NCI-H1694 treated with DMSO at 0.1 percent for 48 hours (cell line): Measurements from ENCODE around the gene RIMKLA.
A peak's percentile ranks its signal among the peaks of the same experiment; 100 is the strongest.

ENCODE experiments used
- DNase-seq: peaks from one replicate; lab custom pipeline; 2025; lab: John Stamatoyannopoulos, UW

Gene RIMKLA

GRCh38 chr1:42430286-42431135, 49.9 kb downstream of the RIMKLA start:
- DNase-seq = no peak

DNA sequence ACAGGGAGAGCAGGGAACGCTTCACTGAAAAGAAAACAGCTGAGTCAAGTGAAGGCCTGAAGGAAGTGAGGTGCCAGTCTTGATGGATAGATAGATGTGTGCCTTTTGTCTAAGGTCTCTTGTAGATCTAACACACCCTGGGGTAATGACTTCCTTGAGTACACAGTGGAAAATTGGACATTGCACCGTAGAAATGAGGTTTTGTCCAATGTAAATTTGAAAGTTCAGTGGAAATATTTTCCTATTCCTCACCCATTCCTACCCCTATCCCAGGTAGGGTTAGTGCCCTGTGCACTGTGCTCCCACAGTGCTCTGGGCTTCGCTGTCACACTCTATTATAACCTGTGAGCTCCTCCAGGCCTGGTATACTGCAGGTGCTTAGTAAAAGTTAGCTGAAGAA, 50.9 kb downstream of the RIMKLA start:
- no peak for DNase-seq

- DNase-seq = no peak
Measured at GRCh38 chr1:42432714-42433113, 52.1 kb downstream of the RIMKLA start.

- DNase-seq = no peak
Measured at GRCh38 chr1:42433369-42433768, 52.8 kb downstream of the RIMKLA start.

GRCh38 chr1:42434340-42434739, 53.7 kb downstream of the RIMKLA start:
- no peak for DNase-seq

GRCh38 chr1:42439940-42440339, 59.3 kb downstream of the RIMKLA start:
- DNase-seq = no peak

DNA sequence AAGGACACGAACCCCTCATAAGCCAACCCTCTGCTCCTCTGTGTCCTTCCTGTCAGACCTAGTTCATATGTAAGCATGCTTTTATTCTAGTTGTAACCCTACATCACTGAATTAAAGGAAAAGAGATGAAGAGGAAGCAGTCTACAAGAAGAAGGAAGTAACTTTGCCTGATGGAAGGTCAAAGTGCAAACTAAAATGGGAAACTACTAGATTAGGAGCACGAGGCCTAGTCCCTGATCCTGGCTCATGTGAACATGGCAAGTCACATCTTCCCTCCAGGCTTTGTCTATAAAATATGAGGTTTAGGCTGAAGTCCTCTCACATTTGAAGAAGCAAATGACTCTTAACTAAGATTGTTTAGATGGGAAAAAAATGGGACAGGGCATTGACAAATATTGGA, 62.1 kb downstream of the RIMKLA start:
- no peak for DNase-seq

GRCh38 chr1:42449256-42449655, 68.7 kb downstream of the RIMKLA start:
- no peak for DNase-seq

DNA sequence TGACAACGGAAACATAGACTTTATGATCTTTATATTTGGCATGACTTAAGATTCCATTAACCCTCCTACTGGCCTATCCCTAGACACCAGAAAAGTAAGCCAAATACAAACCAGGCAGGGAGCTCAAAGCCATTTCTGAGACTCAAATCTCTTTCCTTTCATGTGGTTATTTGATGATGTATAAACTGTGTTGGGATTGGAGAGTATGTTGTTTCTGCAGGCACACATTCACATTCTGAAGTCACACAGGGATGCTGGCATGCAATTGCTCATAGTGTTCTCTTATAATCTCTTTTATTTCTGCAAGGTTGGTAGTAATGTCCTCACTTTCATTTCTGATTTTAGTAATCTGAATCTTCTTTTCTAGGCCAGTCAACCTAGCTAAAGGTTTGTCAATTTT, 69.5 kb downstream of the RIMKLA start:
- no peak for DNase-seq

DNA sequence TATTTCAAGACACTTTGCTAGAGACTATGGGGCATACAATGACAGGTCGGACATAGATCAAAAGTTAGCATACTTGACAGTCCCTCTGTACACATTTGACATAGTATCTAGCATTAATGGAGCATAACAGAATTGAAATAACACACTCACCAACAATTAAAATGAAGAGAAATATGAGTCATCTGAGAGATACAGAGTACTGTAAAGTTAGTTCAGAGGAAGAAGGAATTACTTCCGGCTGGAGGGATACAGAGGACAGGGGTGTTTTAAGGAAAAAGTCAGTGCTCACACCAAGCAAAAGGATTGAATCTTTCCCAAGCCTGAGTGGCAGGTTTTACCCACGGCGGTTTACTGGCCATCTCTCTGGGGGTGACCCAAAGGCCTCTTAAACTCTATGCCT, 72.8 kb downstream of the RIMKLA start:
- no peak for DNase-seq

- no peak for DNase-seq
Measured at GRCh38 chr1:42454403-42454802, 73.8 kb downstream of the RIMKLA start.

GRCh38 chr1:42456010-42456753, 75.6 kb downstream of the RIMKLA start, which contains the start of the genes PPCS and ZMYND12:
Gene PPCS (plus strand): TSS chr1:42456543. CDS start chr1:42456566, 23 bp downstream.
Gene ZMYND12 (minus strand): TSS chr1:42456022. CDS start chr1:42455997, 25 bp downstream.
- peak; percentile 66 for DNase-seq

DNA sequence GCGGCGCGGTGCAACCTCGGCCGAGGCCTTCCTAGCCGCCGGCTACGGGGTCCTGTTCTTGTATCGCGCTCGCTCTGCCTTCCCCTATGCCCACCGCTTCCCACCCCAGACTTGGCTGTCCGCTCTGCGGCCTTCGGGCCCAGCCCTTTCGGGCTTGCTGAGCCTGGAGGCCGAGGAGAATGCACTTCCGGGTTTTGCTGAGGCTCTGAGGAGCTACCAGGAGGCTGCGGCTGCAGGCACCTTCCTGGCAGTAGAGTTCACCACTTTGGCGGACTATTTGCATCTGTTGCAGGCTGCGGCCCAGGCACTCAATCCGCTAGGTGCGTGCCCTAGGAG, 76.1 kb downstream of the RIMKLA start:
- DNase-seq = peak; percentile 35

DNA sequence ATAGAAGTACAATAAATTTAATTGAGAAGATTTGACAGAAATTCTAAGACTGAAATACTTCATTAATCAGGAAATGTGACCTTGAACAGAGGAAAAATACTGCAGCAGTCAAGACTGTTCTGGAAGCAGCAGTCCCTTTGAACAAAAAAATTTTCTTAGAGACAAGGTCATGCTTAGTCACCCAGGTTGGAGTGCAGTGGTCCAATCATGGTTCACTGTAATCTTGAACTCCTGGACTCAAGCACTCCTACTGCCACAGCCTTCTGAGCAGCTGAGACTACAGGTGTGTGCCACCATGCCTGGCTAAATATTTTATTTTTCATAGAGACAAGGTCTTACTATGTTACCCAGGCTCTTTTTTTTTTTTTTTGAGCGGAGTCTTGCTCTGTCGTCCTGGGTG, 80.6 kb downstream of the RIMKLA start:
- no peak for DNase-seq

DNA sequence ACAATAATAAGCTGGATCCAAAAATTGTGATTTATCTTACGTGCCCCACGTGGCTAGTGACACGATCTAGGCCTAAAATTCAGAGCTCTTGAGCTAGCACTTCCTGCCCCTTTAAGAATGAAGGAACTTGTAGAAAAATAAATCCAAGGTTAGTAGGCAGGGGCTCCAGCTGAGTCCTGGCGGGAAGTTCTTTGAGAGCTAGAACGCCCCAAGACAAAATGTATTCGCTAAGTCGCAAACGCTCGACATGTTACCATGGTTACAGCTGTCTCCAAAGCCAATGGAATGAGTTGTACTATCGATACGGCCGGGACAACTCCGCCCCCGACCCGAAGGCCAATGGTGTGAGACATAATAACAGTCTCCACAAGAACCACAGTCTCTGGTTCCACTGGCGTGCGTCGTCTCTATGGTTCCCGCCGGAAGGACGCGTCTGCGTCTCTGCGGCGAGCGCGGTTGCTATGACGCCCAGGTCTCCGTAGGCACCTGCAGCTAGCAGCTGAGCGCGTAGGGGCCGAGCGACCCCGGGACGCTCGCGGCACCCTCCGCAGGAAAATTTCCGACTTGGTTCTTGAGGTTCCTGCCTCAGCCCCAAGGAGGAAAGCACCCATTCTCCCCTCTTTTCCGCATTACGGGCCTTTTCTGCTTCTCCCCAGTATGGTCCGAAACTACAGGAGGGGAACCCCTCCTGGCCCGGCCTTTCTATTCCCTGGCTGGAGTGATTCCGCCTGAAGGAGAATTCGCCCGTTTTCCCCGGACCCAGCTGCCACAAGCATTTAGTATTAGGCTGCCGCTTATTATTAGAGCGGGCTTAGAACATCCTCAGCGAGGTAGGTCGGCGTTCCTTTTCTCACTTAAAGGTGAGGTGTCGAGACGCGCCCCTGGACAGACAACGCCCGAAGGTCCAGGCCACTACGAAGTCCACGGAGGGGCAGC, 82.5 kb downstream of the RIMKLA start, which contains the start of gene CCDC30:
CCDC30 (plus strand) TSS at position 459 of the 936 bp plus-strand sequence. CDS start 17,266 bp downstream, outside the sequence.
- DNase-seq = peak; percentile 98

- no peak for DNase-seq
Measured at GRCh38 chr1:42463921-42464320, 83.3 kb downstream of the RIMKLA start.

GRCh38 chr1:42466030-42466429, 85.4 kb downstream of the RIMKLA start:
- DNase-seq = no peak

DNA sequence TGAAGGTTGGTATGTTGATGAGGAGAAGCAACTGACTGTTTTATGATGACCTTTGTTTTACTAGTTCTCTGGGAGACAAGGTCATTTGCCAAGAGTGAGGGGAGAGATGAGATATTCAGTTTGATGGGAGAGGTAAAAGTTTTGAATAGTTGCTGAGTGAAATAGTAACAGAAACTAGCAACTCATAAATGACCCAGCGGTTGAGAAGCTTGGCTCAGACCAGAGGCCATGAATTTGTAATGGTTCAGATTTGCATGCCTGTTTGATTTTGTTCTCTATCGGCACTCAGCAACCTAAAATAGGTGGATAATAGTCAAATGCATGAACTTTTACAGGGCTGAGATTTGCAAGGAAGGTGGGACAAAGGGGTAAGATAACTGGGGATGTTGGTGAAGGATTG, 89.1 kb downstream of the RIMKLA start:
- no peak for DNase-seq
